Measurements from ENCODE around the gene SUSD4. TPM values are rescaled to one million over a fixed set of nuclear protein-coding genes. Genes with fewer than 3 reads are reported as not detected.

Gene SUSD4
- total RNA-seq, 3 donors from 2014 or later, result 0.64 to 16.7 (median 14.9) TPM

DNA sequence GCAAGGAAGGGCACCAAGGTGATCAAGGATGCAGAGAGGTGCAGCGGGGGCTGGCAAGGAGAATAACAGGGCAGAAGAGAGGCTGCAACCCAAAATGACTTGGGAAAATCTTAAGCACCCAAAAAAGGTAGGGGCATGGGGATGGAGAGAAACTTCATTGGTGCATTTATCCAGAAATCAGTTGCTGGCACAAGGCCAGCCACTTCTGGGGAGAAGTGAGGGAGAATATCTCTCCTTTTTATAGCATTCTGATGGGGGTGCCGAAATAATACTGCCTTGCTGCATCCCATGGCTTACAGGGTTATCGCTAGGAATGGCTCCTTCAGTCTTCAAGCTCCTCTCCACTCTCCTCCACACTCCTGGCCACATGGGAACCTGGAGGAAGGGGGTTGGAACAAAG lies 47.9 kb downstream of the SUSD4 start:
- Histone ChIP-seq H3K9me3 (no peaks in the 10 kb centered on the region), H3K4me1 (no peaks in the 10 kb centered on the region), H3K36me3 (no peaks in the 10 kb centered on the region), H3K4me3 (no peak overlapping the region), H3K27me3 (no peaks in the 10 kb centered on the region), H3K27ac (no peak overlapping the region)
- TF ChIP-seq, protein P1, sequence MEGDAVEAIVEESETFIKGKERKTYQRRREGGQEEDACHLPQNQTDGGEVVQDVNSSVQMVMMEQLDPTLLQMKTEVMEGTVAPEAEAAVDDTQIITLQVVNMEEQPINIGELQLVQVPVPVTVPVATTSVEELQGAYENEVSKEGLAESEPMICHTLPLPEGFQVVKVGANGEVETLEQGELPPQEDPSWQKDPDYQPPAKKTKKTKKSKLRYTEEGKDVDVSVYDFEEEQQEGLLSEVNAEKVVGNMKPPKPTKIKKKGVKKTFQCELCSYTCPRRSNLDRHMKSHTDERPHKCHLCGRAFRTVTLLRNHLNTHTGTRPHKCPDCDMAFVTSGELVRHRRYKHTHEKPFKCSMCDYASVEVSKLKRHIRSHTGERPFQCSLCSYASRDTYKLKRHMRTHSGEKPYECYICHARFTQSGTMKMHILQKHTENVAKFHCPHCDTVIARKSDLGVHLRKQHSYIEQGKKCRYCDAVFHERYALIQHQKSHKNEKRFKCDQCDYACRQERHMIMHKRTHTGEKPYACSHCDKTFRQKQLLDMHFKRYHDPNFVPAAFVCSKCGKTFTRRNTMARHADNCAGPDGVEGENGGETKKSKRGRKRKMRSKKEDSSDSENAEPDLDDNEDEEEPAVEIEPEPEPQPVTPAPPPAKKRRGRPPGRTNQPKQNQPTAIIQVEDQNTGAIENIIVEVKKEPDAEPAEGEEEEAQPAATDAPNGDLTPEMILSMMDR (IDR thresholded peaks at IDR 0.05), result no peak
- no peak for TF ChIP-seq POLR2AphosphoS5 (IDR thresholded peaks at IDR 0.05)
- no peak for TF ChIP-seq POLR2A (IDR thresholded peaks at IDR 0.05)
- intact Hi-C loops (cut with DNase I; ENCODE audit: low total_unique reads), result no loop called here
- no peak for DNase-seq (ENCODE audit: low spot score in 2 of 2)

DNA sequence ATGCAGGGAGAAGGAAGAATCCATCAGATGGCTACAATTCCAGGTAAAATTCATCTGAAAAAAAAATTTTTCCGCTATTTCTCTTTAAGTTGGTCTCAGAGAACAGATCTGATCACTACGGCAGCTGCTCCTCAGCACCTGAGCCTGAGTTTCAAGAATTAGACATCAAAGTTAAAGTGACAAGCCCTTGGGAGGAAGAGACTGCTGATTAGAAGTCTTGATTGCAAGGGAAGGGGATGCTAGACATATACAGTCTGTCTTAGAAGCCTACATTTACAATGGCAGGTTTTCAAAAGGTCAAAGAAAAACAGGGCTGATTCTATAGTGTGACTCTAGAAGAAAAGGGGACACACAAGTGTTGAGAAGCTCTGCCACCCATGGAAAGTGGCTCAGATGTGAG lies 48.3 kb downstream of the SUSD4 start:
- Histone ChIP-seq H3K36me3 (no peaks in the 10 kb centered on the region), H3K9me3 (no peaks in the 10 kb centered on the region), H3K27me3 (no peaks in the 10 kb centered on the region), H3K27ac (no peak overlapping the region), H3K4me3 (no peak overlapping the region), H3K4me1 (no peaks in the 10 kb centered on the region)
- intact Hi-C loops (cut with DNase I; ENCODE audit: low total_unique reads), result no loop called here
- no peak for DNase-seq (ENCODE audit: low spot score in 2 of 2)
- TF ChIP-seq, protein P1 (IDR thresholded peaks at IDR 0.05), result no peak
- TF ChIP-seq POLR2AphosphoS5 (IDR thresholded peaks at IDR 0.05) (no peak), POLR2A (IDR thresholded peaks at IDR 0.05) (no peak)

DNA sequence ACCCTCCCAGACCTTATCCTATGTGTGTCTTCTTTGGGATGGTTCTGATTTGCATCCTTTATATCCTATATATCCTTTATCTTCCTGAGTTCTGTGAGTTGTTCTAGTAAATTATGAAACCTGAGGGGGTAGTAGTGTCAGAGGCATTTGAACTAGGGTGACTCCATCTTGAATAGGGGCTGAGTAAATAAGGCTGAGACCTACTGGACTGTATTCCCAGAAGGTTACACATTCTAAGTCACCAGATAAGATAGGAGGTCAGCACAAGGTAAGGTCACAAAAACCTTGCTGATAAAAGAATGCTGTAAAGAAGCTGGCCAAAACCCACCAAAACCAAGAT lies 50.6 kb downstream of the SUSD4 start:
- Histone ChIP-seq H3K27me3 (no peaks in the 10 kb centered on the region), H3K4me3 (no peak overlapping the region), H3K36me3 (no peaks in the 10 kb centered on the region), H3K27ac (no peak overlapping the region), H3K9me3 (no peaks in the 10 kb centered on the region), H3K4me1 (no peaks in the 10 kb centered on the region)
- intact Hi-C loops (cut with DNase I; ENCODE audit: low total_unique reads), result no loop called here
- TF ChIP-seq, protein P1 (IDR thresholded peaks at IDR 0.05), result no peak
- TF ChIP-seq POLR2A (IDR thresholded peaks at IDR 0.05) (no peak), POLR2AphosphoS5 (IDR thresholded peaks at IDR 0.05) (no peak)
- DNase-seq (ENCODE audit: low spot score in 2 of 2), result no peak

DNA sequence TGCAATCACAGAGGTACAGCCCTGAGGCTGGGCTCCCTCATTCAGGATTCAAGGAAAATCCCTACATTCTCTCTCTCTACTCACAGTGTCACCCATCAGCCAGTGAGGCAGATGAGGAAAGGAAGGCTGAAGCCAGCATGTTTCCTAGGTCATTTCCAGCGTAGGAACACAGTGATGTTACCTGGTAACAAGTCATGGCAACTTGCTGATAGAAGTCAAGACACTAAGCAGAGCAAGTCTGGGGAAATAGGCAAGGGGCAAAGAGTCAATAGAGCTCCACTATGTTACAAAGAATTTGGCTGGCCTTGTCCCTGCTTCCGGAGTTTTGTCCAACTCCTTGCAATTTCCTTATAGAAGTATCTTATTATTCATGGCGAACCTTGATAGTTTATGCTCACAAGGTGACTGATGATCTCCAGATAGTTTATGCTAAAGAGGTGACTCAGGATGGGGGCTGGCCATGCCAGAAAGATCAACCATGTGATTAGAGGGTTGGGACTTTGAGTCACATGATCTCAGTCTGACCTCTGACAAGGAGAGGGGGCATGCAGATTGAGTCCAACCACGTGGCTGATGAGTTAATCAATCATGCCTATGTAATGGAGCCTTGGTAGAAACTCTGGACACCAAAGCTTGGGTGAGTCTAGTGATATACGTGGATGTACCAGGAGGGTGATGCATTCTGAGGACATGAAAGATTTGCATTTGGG lies 51.1 kb downstream of the SUSD4 start:
- H3K4me1 ChIP-seq, result no peaks in the 10 kb centered on the region
- H3K27me3 ChIP-seq, result no peaks in the 10 kb centered on the region
- H3K9me3 ChIP-seq, result no peaks in the 10 kb centered on the region
- intact Hi-C loops (cut with DNase I; ENCODE audit: low total_unique reads), result no loop called here
- TF ChIP-seq, protein P1 (IDR thresholded peaks at IDR 0.05), result no peak
- TF ChIP-seq POLR2A (IDR thresholded peaks at IDR 0.05), result no peak
- no peak for TF ChIP-seq POLR2AphosphoS5 (IDR thresholded peaks at IDR 0.05)
- no peaks in the 10 kb centered on the region for H3K36me3 ChIP-seq
- no peak overlapping the region for H3K4me3 ChIP-seq
- DNase-seq (ENCODE audit: low spot score in 2 of 2), result no peak
- H3K27ac ChIP-seq, result no peak overlapping the region

DNA sequence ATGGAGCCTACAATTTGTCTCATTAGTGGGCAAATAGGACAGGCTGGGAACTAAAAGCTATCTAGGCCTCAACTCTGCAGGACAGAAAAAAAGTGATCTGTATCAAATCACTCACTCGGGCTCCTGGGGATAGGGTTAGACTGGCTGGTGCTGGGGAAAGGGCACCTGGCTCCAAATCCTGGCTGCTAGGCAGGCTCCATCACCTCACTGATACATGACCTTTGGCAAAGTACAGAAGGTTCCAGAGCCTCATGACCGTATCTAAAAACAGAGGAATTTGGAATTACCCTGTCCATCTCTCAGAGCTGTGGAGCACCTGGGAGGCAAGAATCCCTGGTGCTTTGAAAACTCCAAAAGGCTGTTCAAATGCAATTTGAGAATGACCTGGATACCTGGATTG lies 51.7 kb downstream of the SUSD4 start:
- Histone ChIP-seq H3K4me3 (no peak overlapping the region), H3K27me3 (no peaks in the 10 kb centered on the region), H3K9me3 (no peaks in the 10 kb centered on the region), H3K27ac (no peak overlapping the region), H3K4me1 (no peaks in the 10 kb centered on the region), H3K36me3 (no peaks in the 10 kb centered on the region)
- intact Hi-C loops (cut with DNase I; ENCODE audit: low total_unique reads), result no loop called here
- DNase-seq (ENCODE audit: low spot score in 2 of 2), result no peak
- no peak for TF ChIP-seq POLR2AphosphoS5 (IDR thresholded peaks at IDR 0.05)
- TF ChIP-seq, protein P1 (IDR thresholded peaks at IDR 0.05), result no peak
- no peak for TF ChIP-seq POLR2A (IDR thresholded peaks at IDR 0.05)
